K562 (cell line): Measurements from ENCODE around the gene MICAL2.

Source experiments
- EZH2 ChIP-seq: IDR thresholded peaks from 2 replicates; pipeline ENCODE4 v1.6.1; 2012; ENCODE audit warnings: low read depth, mild to moderate bottlenecking, inconsistent platforms, low read length, borderline replicate concordance
- FOXM1 ChIP-seq, 2 experiments: fragments of 450-650 bp in 1 of 2; sonication (generic) in 1 of 2; formaldehyde crosslinking in 1 of 2; IDR thresholded peaks; 2 replicates each; pipeline versions ENCODE4 v1.6.1 to v1.9.0; 2017 to 2022; ENCODE audit warnings: low read depth in 2 of 2, mild to moderate bottlenecking in 2 of 2, missing genetic modification reagents in 1 of 2, moderate library complexity in 1 of 2
- IFI16 ChIP-seq: fragments of 250-450 bp; sonication (Bioruptor Pico); IDR thresholded peaks from 2 replicates; pipeline ENCODE4 v2.1.2; 2022; ENCODE audit warnings: mild to moderate bottlenecking, inconsistent platforms
- JUNB ChIP-seq: fragments of 450-650 bp; formaldehyde crosslinking; conservative IDR thresholded peaks from 2 replicates; pipeline ENCODE4 v1.4.0; 2020; ENCODE audit warnings: mild to moderate bottlenecking
- RAD51 ChIP-seq: fragments of 450-650 bp; IDR thresholded peaks from 2 replicates; pipeline ENCODE4 v1.7.1; 2016; ENCODE audit warnings: low read depth, mild to moderate bottlenecking, borderline replicate concordance
- STAT6 ChIP-seq: sonication (generic); formaldehyde crosslinking; IDR thresholded peaks from 2 replicates; pipeline ENCODE4 v1.8.1; 2023; ENCODE audit warnings: mild to moderate bottlenecking, missing genetic modification reagents
- TAF1 ChIP-seq: IDR thresholded peaks from 2 replicates; pipeline ENCODE4 v1.6.1; 2011; ENCODE audit warnings: mild to moderate bottlenecking, low read length, moderate library complexity; ENCODE audit not compliant: insufficient read depth, control insufficient read depth, severe bottlenecking; ENCODE audit errors: extremely low read depth
- TF ChIP-seq, protein P1 (sequence below): fragments of 450-650 bp; IDR thresholded peaks from 2 replicates; pipeline ENCODE4 v1.6.1; 2016; ENCODE audit warnings: antibody characterized with exemption
- TF ChIP-seq, protein P2 (sequence below), 3 experiments: IDR thresholded peaks in 2 of 3; conservative IDR thresholded peaks in 1 of 3; 2 replicates each; pipeline ENCODE4 v1.5.1; 2011 to 2012; ENCODE audit warnings: low read length in 3 of 3, mild to moderate bottlenecking in 3 of 3, control low read depth in 2 of 3, improper control_type of control experiment in 1 of 3, inconsistent platforms in 1 of 3, low read depth in 1 of 3, mixed read lengths in 1 of 3, moderate library complexity in 1 of 3; ENCODE audit not compliant: insufficient read depth in 2 of 3
- TF ChIP-seq, protein P3 (sequence below): sonication (generic); formaldehyde crosslinking; IDR thresholded peaks from 2 replicates; pipeline ENCODE4 v1.8.0; 2022; ENCODE audit warnings: missing genetic modification reagents, mild to moderate bottlenecking, borderline replicate concordance

DNA sequence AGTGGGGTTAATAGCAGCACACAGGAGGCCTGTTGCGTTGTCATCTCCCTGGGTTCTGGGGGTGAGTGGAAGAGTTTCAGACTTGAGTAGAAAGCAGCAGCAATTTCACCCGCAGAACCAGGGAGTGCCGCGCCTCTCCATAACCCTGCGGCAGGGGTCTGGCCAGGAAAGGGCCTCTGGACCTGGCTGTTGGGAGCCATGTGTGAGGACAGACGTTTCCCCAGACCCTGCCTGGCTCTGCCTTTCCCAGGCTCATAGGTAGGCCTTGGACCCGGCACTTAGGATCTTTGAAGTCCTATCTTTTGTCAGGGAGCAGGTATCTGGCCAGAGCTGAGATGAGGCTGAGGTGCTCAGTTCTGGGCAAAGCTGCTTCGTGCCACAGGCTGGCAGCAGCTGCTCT is 160.4 kb downstream of the MICAL2 start:
- TF ChIP-seq EZH2 (no peak), JUNB (CRISPR knock-in tag) (no peak), FOXM1 (IDR thresholded peaks at IDR 0.05; ENCODE audit: low read depth) (no peak), FOXM1 (CRISPR knock-in tag; IDR thresholded peaks at IDR 0.05; ENCODE audit: low read depth) (no peak), TAF1 (no peak), RAD51 (no peak), STAT6 (CRISPR knock-in tag) (no peak), IFI16 (CRISPR knock-in tag) (no peak)
- TF ChIP-seq, protein P1, sequence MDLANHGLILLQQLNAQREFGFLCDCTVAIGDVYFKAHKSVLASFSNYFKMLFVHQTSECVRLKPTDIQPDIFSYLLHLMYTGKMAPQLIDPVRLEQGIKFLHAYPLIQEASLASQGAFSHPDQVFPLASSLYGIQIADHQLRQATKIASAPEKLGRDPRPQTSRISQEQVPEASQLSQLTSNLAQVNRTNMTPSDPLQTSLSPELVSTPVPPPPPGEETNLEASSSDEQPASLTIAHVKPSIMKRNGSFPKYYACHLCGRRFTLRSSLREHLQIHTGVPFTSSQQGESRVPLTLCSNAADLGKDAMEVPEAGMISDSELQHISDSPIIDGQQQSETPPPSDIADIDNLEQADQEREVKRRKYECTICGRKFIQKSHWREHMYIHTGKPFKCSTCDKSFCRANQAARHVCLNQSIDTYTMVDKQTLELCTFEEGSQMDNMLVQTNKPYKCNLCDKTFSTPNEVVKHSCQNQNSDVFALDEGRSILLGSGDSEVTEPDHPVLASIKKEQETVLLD, result no peak
- TF ChIP-seq, protein P2, sequence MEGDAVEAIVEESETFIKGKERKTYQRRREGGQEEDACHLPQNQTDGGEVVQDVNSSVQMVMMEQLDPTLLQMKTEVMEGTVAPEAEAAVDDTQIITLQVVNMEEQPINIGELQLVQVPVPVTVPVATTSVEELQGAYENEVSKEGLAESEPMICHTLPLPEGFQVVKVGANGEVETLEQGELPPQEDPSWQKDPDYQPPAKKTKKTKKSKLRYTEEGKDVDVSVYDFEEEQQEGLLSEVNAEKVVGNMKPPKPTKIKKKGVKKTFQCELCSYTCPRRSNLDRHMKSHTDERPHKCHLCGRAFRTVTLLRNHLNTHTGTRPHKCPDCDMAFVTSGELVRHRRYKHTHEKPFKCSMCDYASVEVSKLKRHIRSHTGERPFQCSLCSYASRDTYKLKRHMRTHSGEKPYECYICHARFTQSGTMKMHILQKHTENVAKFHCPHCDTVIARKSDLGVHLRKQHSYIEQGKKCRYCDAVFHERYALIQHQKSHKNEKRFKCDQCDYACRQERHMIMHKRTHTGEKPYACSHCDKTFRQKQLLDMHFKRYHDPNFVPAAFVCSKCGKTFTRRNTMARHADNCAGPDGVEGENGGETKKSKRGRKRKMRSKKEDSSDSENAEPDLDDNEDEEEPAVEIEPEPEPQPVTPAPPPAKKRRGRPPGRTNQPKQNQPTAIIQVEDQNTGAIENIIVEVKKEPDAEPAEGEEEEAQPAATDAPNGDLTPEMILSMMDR (IDR thresholded peaks at IDR 0.05 in 2 of 3, conservative IDR thresholded peaks at IDR 0.05 in 1 of 3; ENCODE audit: insufficient read depth in 2 of 3, low read depth in 1 of 3, low read length in 3 of 3), result no peak
- TF ChIP-seq, protein P3, sequence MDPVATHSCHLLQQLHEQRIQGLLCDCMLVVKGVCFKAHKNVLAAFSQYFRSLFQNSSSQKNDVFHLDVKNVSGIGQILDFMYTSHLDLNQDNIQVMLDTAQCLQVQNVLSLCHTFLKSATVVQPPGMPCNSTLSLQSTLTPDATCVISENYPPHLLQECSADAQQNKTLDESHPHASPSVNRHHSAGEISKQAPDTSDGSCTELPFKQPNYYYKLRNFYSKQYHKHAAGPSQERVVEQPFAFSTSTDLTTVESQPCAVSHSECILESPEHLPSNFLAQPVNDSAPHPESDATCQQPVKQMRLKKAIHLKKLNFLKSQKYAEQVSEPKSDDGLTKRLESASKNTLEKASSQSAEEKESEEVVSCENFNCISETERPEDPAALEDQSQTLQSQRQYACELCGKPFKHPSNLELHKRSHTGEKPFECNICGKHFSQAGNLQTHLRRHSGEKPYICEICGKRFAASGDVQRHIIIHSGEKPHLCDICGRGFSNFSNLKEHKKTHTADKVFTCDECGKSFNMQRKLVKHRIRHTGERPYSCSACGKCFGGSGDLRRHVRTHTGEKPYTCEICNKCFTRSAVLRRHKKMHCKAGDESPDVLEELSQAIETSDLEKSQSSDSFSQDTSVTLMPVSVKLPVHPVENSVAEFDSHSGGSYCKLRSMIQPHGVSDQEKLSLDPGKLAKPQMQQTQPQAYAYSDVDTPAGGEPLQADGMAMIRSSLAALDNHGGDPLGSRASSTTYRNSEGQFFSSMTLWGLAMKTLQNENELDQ (CRISPR knock-in tag), result no peak
